Prostate gland (tissue), 2 donors: ENCODE data around the gene AFAP1.

Source experiments
- CTCF ChIP-seq, 4 experiments: fragments of 200-600 bp in 2 of 4; fragments of 450-650 bp in 2 of 4; sonication (generic) in 2 of 4; IDR thresholded peaks; 1 replicate in 3 of 4; 2 replicates in 1 of 4; pipeline ENCODE4 v1.5.1; 2016 to 2019; ENCODE audit warnings: antibody characterized with exemption in 4 of 4, mild to moderate bottlenecking in 2 of 4, moderate library complexity in 2 of 4
- POLR2AphosphoS5 ChIP-seq: sonication (generic); formaldehyde crosslinking; IDR thresholded peaks from one replicate; pipeline ENCODE4 v1.6.1; 2017; ENCODE audit warnings: antibody characterized with exemption

GRCh38 chr4:7723625-7724024 lies 216.0 kb downstream of the AFAP1 start:
- TF ChIP-seq CTCF (IDR thresholded peaks at IDR 0.05) (no peak), POLR2AphosphoS5 (no peak)
